Daoy (cell line): Measurements from ENCODE around the gene RCC2. TPM values are rescaled to one million over a fixed set of nuclear protein-coding genes. Genes with fewer than 3 reads are reported as not detected.
"Not testable (repeated sequence)": the region's sequence is repeated elsewhere in the genome, so short reads cannot be mapped to it uniquely, and the experiment has no call there.

ENCODE experiments used
- DNase-seq: peaks from one replicate; pipeline ENCODE4 v3.0.0-alpha.2; 2015; ENCODE audit warnings: low read depth
- total RNA-seq: library from RNA; depleted of rRNA; stranded (reverse); fragments of >200 nt; shearing (Covaris generic); gene quantifications from 2 replicates; pipeline ENCODE4 v1.2.3, GENCODE V29; 2014; rRNA removed

The RCC2 gene
- total RNA-seq: 114 and 115 TPM in 2 replicates

GRCh38 chr1:17439250-17440073, at the start of gene RCC2:
RCC2 (minus strand) TSS chr1:17439677; CDS start chr1:17438514, 1,163 bp downstream.
- DNase-seq: peak; percentile 78

DNA sequence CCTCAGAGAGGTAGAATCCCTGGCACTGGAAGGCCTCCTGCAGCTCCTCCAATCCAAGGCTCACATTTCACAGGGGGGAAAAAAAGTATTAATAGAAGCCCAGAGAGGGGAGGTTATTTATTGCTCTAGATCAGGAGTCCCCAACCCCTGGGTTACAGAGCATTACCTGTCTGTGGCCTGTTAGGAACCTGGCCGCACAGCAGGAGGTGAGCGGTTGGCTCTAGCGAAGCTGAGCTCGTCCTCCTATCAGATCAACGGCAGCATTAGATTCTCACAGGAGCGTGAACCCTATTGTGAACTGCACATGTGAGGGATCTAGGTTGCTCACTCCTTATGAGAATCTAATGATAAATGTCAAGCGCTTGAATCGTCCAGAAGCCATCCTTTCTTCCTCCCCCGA, 46.8 kb upstream of the RCC2 start:
- no peak for DNase-seq

DNA sequence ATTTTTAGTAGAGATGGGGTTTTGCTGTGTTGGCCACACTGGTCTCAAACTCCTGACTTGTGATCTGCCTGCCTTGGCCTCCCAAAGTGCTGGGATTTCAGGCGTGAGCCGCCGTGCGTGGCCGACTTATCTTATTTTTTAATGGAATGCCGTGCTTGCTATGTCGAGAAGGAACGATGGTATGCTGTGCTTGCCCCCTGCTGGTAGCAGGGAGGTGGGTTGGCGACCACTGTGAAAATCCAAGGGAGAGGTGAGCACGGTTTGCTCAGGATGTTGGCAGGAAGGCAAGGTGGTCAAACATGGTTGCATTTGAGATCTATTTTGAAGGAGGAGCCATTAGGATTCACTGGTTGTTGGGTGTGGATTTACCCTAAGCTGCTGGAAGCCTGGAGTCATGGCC, 45.8 kb upstream of the RCC2 start:
- DNase-seq: peak; percentile 50

- not testable (repeated sequence) for DNase-seq
Observed at GRCh38 chr1:17481981-17482380, 42.5 kb upstream of the RCC2 start.

DNA sequence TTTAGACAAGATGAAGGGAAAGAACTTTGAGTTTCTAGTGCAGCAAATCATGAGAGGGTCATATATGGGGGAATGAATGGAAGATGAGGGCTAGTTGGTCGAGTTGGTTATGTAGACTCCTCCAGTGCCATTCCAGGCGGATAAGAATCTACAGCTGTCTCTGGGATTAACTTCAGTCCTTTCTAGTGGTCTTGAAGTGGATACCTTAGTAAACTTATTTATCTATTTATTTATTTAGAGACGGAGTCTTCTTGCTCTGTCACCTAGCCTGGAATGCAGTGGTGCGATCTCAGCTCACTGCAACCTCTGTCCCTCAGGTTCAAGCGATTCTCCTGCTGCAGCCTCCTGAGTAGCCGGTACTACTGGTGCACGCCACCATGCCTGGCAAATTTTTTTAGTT, 41.4 kb upstream of the RCC2 start:
- DNase-seq: no peak

DNA sequence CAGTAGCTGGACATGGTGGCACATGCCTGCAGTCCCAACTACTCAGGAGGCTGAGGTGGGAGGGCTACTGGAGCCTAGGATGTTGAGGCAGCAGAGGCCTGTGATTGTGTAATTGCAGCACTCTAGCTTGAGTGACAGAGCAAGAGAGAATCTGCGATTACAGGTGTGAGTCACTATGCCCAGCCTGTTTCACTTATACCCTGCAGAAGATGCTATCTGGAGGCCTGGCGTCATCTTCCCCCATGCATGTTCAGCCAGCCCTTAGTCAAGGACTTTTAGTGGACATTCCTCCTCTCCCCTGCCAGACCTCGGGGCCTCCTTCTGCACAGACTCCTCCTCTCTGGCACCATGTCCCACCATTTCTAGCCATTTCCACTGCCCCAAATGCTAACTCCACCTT, 36.3 kb upstream of the RCC2 start:
- DNase-seq: peak; percentile 76

GRCh38 chr1:17474836-17475555, 35.5 kb upstream of the RCC2 start:
- not testable (repeated sequence) for DNase-seq

DNA sequence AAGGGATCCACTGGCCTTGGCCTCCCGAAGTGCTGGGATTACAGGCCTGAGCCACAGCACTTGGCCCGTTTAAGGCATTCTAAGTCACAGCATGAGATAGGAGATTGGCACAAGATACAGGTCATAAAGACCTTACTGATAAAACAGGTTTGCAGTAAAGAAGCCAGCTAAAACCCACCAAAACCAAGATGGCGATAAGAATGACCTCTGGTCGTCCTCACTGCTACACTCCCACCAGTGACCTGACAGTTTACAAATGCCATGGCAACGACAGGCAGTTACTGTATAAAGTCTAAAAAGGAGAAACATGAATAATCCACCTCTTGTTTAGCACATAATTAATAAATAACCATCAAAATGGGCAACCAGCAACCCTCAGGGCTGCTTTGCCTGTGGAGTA, 33.3 kb upstream of the RCC2 start:
- DNase-seq: no peak

- no peak for DNase-seq
Observed at GRCh38 chr1:17471393-17471792, 31.9 kb upstream of the RCC2 start.

GRCh38 chr1:17470021-17470799, 30.7 kb upstream of the RCC2 start:
- DNase-seq: no peak

- not testable (repeated sequence) for DNase-seq
Observed at GRCh38 chr1:17468357-17469265, 29.1 kb upstream of the RCC2 start.

- DNase-seq: no peak
Observed at GRCh38 chr1:17466359-17466758, 26.9 kb upstream of the RCC2 start.

- no peak for DNase-seq
Observed at GRCh38 chr1:17465228-17465627, 25.8 kb upstream of the RCC2 start.

DNA sequence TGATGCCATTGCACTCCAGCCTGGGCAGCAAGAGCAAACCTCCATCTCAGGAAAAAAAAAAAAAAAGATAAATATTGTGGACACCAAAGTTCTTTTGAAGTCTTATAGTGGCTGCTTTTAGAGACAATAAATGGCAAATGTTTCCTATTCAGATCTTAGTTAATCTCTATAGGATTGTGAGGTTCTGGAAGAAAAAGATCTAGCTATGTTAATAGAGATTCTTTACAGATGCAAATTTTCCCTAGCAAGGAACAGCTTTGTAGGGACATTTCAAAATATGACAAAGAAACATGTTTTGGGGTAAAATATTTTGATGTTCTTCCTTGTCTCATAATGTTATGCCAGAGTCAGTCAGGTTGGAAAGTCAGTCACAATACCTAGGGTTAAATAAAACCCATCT, 24.5 kb upstream of the RCC2 start:
- DNase-seq: no peak

GRCh38 chr1:17462669-17463068, 23.2 kb upstream of the RCC2 start:
- no peak for DNase-seq

- DNase-seq: peak; percentile 55
Observed at GRCh38 chr1:17460219-17460618, 20.7 kb upstream of the RCC2 start.

GRCh38 chr1:17458794-17459193, 19.3 kb upstream of the RCC2 start:
- no peak for DNase-seq

- DNase-seq: no peak
Observed at GRCh38 chr1:17452686-17453085, 13.2 kb upstream of the RCC2 start.

GRCh38 chr1:17452203-17452602, 12.7 kb upstream of the RCC2 start:
- DNase-seq: not testable (repeated sequence)

- no peak for DNase-seq
Observed at GRCh38 chr1:17451731-17452130, 12.3 kb upstream of the RCC2 start.

GRCh38 chr1:17447501-17447992, 8.1 kb upstream of the RCC2 start:
- no peak for DNase-seq
